ENCODE measurements around the gene PRSS33.

The PRSS33 gene

DNA sequence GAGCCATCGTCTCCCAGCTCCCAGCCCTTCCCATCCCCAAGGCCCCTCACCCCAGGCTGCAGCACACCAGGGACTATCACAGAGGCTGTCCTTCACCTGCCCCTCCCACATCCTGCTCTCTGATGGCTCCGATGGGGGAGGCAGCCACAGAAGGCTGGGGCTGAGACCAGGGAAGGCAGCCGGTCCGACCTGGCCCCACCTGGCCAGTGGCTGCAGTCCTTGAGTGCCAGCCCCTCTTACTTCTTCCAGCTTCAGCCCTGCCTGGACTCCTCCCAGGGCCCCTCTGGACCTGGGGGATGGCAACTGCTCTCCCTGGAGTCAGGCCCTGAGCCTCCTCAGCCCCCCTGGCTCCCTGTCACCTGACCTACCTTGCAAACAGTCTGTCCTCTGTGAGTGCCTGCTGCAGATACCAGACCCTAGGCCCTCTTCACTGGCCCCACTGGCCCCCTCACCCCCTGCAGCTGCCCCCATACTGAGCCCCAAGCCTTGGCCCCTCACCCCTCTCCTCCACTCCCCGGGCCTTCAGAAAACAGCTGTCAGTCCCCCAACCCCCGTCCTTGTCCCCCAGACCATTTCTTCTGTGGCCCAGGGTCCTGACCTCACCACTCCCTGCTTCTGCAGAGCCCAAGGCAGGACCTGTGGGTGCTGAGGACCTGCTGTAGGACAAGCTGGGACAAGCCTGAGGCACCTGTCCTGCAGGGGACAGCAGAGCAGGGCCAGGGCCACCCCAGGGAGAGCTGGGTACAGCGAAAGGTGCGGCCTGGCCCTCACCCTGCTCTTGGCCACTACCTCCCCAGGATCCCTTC is 47.5 kb downstream of the PRSS33 start:
- DNase-seq = no peak

DNA sequence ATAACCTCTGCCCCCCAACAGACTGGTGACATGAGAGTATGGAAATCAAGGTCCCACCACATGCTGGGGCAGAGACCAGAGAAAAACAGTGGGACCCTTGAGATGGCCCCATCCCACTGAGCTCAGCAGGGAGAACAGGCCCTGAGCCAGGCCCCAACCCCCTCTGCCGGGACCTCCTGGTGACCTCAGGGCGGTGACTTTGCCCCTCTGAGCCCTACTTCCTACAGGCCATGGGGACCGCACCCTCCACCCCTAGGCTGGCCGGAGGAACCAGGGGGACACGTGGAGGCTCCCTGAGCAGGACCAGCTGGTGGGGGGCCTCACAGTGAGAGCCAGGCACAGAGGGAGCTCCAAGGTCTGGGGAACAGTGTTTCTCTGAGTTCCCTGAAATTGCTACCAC is 48.7 kb downstream of the PRSS33 start:
- DNase-seq = no peak

DNA sequence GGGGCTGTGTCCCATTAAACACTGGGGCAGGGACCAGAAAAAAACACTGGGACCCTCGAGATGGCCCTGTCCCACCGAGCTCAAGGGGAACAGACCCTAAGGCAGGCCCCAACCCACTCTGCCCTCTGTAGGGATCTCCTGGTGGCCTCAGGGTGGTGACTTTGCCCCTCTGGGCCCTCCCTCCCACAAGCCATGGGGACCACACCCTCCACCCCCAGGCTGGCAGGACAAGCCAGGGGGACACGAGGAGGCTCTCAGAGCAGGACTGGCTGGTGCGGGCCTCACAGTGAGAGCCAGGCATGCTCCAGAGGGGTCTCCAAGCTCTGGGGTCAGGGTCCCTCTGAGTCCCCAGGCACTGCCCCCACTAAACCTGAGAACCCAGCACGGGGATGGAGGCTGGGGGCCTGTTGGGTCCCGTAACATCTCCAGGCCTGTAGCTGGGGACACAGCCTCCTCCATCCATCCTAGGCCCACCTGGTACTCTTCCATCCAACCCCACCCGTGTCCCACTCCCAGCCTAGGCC is 49.4 kb downstream of the PRSS33 start:
- no peak for DNase-seq

DNA sequence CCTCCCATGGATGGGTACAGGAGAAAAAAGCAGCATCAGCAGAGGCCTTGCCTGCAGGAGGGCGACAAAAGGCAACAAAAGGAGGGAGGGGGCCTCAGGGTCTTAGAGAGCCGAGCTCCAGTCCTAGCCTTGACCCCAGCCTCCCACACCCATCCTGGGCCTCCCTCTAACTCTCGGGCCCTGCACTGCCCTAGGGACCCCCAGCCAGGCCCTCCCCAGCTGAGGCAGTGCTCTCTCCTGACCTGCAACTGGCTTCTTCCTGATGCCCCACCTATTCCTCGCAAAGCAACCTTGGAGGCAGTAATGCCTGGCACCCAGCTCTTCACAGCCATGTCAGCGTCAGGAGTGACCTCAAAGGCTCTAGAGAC is 50.1 kb downstream of the PRSS33 start:
- DNase-seq = no peak

DNA sequence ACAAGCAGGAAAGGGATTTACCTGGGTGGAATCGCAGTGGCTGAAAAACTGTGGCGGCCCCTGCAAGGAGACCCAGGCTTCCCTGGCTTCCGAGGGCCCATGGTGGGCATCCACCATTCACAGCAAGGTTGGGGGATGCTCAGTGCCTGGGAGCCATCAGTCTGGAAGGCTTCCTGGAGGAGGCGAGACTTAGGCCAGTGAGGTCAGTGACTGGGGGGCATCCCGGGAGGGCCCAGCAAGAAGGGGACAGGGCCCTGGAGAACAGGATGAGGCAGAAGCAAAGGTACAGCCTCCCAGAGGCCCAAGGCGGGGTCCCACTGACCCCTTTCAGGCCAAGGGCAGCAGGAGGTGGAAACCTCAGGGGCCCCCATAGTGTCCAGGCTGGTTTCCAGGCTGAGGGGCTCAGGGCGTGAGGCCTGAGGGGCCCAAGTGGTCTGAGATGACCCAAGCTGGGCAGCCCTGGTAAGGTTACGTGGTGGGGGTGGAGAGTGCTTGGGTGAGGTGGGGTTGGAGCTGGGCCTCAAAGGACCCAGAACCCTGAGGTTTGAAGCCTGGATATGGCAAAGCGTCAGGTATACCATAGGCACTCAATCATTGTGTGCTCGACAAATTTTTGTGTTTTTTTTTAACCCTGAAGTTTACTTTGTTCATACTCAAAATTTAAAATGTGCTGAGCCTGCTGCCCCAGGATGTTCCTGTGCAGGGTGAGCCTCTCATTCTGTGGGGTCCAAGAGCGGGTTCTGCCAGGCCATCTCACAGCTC is 50.7 kb downstream of the PRSS33 start:
- DNase-seq = no peak

DNA sequence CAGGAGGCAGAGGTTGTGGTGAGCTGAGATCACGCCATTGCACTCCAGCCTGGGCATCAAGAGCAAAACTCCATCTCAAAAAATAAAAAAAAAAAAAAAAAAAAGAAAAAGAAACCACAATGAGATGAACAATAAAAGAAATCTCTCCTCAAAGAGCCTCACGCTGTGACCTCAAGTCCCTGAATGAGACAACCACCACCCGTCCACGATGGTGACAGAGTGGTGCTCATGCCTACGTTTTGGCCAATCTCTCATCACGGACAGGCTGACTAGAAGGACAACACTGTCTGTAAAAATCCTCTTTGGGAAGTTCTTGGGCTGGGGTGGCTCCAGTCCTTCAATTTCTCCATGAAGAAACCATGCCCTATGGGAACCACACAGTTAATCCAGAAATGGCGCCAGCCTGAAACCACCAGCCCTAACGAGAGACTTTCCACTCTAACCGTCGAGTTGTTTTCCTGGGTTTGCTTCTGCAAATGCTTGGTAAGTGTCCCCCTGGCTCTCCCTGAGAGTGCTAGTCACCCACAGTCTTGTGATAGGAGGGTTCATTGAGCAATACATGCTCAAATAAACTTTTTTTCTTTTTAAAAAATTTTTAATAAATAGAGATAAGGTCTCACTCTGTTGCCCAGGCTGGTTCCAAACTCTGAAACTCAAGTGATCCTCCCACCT is 52.4 kb downstream of the PRSS33 start:
- DNase-seq = no peak

Measured in NCI-H510A treated with DMSO at 0.1 percent for 48 hours (cell line).